Heart left ventricle (tissue), 13 donors: ENCODE measurements around the gene TNRC18.

Source experiments
- CTCF ChIP-seq, 12 donors: fragments of 200-600 bp; sonication (generic) in 4 of 12; IDR thresholded peaks; one replicate each; pipeline versions ENCODE4 v1.5.0 to v1.8.0; 2018 to 2022; ENCODE audit warnings: antibody characterized with exemption in 12 of 12, mild to moderate bottlenecking in 5 of 12
- POLR2A ChIP-seq, 2 donors: fragments of 450-650 bp; IDR thresholded peaks; one replicate each; pipeline ENCODE4 v1.6.1; 2017; ENCODE audit warnings: antibody characterized with exemption in 2 of 2, mild to moderate bottlenecking in 2 of 2, moderate library complexity in 2 of 2
- donor health status: ischemic (EF 13 %, LVEDD 7.1; RV severe dilation, severe dysfunction).
- donor health status: DM: no; HTN: yes; CAD: no.
- donor health status: DM: no; HTN: no; CAD: no.
- donor health status: ischemic (EF 25% LVEDD 6.9; RV normal size, moderate dysfunction).
- donor health status: ischemic (EF 25% LVEDD 5.7; RV mildly dilated, moderate dysfunction).
- donor health status: ischemic (EF 35%, LVEDD 5.7; RV mildly dilated, moderate dysfunction).
- donor health status: nonischemic (EF 11% LVEDD 7.7; RV severe dilation, severe dysfunction).
- donor health status: DM: yes; HTN: yes; CAD: no.
- donor health status: PGD.
- donor health status: ischemic (EF 29% LVEDD 5.4; RV normal size, mild dysfunction).
- donor health status: nonischemic (EF 23%, LVEDD 6.1; RV moderate dilation, normal function).

- no peak for TF ChIP-seq CTCF (IDR thresholded peaks at IDR 0.05)
- no peak for TF ChIP-seq POLR2A (IDR thresholded peaks at IDR 0.05)
These were observed 107.9 kb downstream of the TNRC18 start for GRCh38 chr7:5315761-5316160.
